Measurements from ENCODE around the gene IGF2R.
A peak's percentile ranks its signal among the peaks of the same experiment; 100 is the strongest.

IGF2R gene

GRCh38 chr6:159953091-159953601, 15.7 kb upstream of the IGF2R start:
- H3K27ac ChIP-seq (ENCODE audit: low read length): no peak overlapping the region
- no peaks in the 10 kb centered on the region for H3K27me3 ChIP-seq (ENCODE audit: low read depth, low read length)
- TF ChIP-seq EZH2phosphoT487 (IDR thresholded peaks at IDR 0.05; ENCODE audit: low read depth) (no peak), CTCF (IDR thresholded peaks at IDR 0.05; ENCODE audit: low read depth, low read length) (no peak)
- H3K36me3 ChIP-seq (replicated peaks; ENCODE audit: low read depth, low read length): no peaks in the 10 kb centered on the region
- no peak overlapping the region for H3K9ac ChIP-seq (ENCODE audit: low read length)
- no peak overlapping the region for H3K4me3 ChIP-seq (ENCODE audit: low read length)
- no peaks in the 10 kb centered on the region for H3K9me3 ChIP-seq (ENCODE audit: insufficient read depth, low read length)
- peaks cover 1% of the 10 kb centered on the region for H3K4me1 ChIP-seq (ENCODE audit: low read length)
- H3K79me2 ChIP-seq (ENCODE audit: low read length): no peaks in the 10 kb centered on the region
- H3K4me2 ChIP-seq (ENCODE audit: low read length): no peak overlapping the region
- no peak overlapping the region for H2AFZ ChIP-seq (ENCODE audit: low read depth, low read length)
- no peaks in the 10 kb centered on the region for H4K20me1 ChIP-seq (ENCODE audit: insufficient read depth, low read length)

GRCh38 chr6:159955945-159956361, 12.9 kb upstream of the IGF2R start:
- Histone ChIP-seq H3K79me2 (ENCODE audit: low read length) (no peaks in the 10 kb centered on the region), H2AFZ (ENCODE audit: low read depth, low read length) (no peak overlapping the region), H3K27ac (ENCODE audit: low read length) (no peak overlapping the region), H3K4me3 (ENCODE audit: low read length) (no peak overlapping the region), H3K36me3 (replicated peaks; ENCODE audit: low read depth, low read length) (no peaks in the 10 kb centered on the region), H3K4me2 (ENCODE audit: low read length) (no peak overlapping the region), H4K20me1 (ENCODE audit: insufficient read depth, low read length) (no peaks in the 10 kb centered on the region), H3K4me1 (ENCODE audit: low read length) (peaks cover 28% of the 10 kb centered on the region), H3K27me3 (ENCODE audit: low read depth, low read length) (no peaks in the 10 kb centered on the region), H3K9ac (ENCODE audit: low read length) (no peak overlapping the region), H3K9me3 (ENCODE audit: insufficient read depth, low read length) (no peaks in the 10 kb centered on the region)
- TF ChIP-seq EZH2phosphoT487 (IDR thresholded peaks at IDR 0.05; ENCODE audit: low read depth) (no peak), CTCF (IDR thresholded peaks at IDR 0.05; ENCODE audit: low read depth, low read length) (no peak)

- Histone ChIP-seq H3K4me3 (ENCODE audit: low read length) (no peak overlapping the region), H3K4me2 (ENCODE audit: low read length) (no peak overlapping the region), H3K9me3 (ENCODE audit: insufficient read depth, low read length) (no peaks in the 10 kb centered on the region), H3K4me1 (ENCODE audit: low read length) (peaks cover 38% of the 10 kb centered on the region), H2AFZ (ENCODE audit: low read depth, low read length) (no peak overlapping the region), H4K20me1 (ENCODE audit: insufficient read depth, low read length) (no peaks in the 10 kb centered on the region), H3K79me2 (ENCODE audit: low read length) (no peaks in the 10 kb centered on the region), H3K27me3 (ENCODE audit: low read depth, low read length) (no peaks in the 10 kb centered on the region), H3K27ac (ENCODE audit: low read length) (no peak overlapping the region), H3K9ac (ENCODE audit: low read length) (no peak overlapping the region), H3K36me3 (replicated peaks; ENCODE audit: low read depth, low read length) (no peaks in the 10 kb centered on the region)
- TF ChIP-seq CTCF (IDR thresholded peaks at IDR 0.05; ENCODE audit: low read depth, low read length): no peak
- TF ChIP-seq EZH2phosphoT487 (IDR thresholded peaks at IDR 0.05; ENCODE audit: low read depth): no peak
Measured at GRCh38 chr6:159957071-159957673, 11.7 kb upstream of the IGF2R start.

- Histone ChIP-seq H4K20me1 (ENCODE audit: insufficient read depth, low read length) (no peaks in the 10 kb centered on the region), H3K9me3 (ENCODE audit: insufficient read depth, low read length) (no peaks in the 10 kb centered on the region), H3K27ac (ENCODE audit: low read length) (peak overlapping the region; percentile 64), H3K79me2 (ENCODE audit: low read length) (no peaks in the 10 kb centered on the region), H2AFZ (ENCODE audit: low read depth, low read length) (no peak overlapping the region), H3K4me2 (ENCODE audit: low read length) (peak overlapping the region; percentile 58), H3K36me3 (replicated peaks; ENCODE audit: low read depth, low read length) (no peaks in the 10 kb centered on the region), H3K9ac (ENCODE audit: low read length) (peak overlapping the region; percentile 6; the same call in 1 of the 2 replicates), H3K4me1 (ENCODE audit: low read length) (peaks cover 38% of the 10 kb centered on the region), H3K27me3 (ENCODE audit: low read depth, low read length) (no peaks in the 10 kb centered on the region), H3K4me3 (ENCODE audit: low read length) (peak overlapping the region; percentile 19; the same call in 1 of the 2 replicates)
- TF ChIP-seq CTCF (IDR thresholded peaks at IDR 0.05; ENCODE audit: low read depth, low read length): no peak
- TF ChIP-seq EZH2phosphoT487 (IDR thresholded peaks at IDR 0.05; ENCODE audit: low read depth): no peak
Measured at GRCh38 chr6:159959165-159959975, 9.5 kb upstream of the IGF2R start.
